Keratinocyte (primary cell): ENCODE results near the gene FGB. TPM values are rescaled to one million over a fixed set of nuclear protein-coding genes. Genes with fewer than 3 reads are reported as not detected.

Source experiments
- DNase-seq: peaks from one replicate; pipeline ENCODE4 v3.0.0-alpha.2; 2011; ENCODE audit warnings: low read depth, missing footprints, low spot score
- FAIRE-seq: peaks from 2 replicates; lab custom pipeline; 2011; peaks lifted over from hg19 to GRCh38; lab: Jason Lieb, UNC
- H2AFZ ChIP-seq: 2 replicates; pipeline ENCODE4 v1.6.0; 2012; ENCODE audit warnings: low read length, control low read depth, inconsistent platforms; ENCODE audit not compliant: control insufficient read depth
- H3K27ac ChIP-seq: 2 replicates; pipeline ENCODE4 v1.5.1; 2011; ENCODE audit warnings: low read length; ENCODE audit not compliant: control insufficient read depth, insufficient read depth
- H3K27me3 ChIP-seq: 3 replicates; pipeline ENCODE4 v1.6.0; 2011; ENCODE audit warnings: low read length; ENCODE audit not compliant: control insufficient read depth, insufficient read depth; ENCODE audit errors: extremely low read depth
- H3K36me3 ChIP-seq, 2 experiments: 2 replicates in 1 of 2; 3 replicates in 1 of 2; pipeline ENCODE4 v1.5.1; 2011; ENCODE audit warnings: low read length in 2 of 2, mild to moderate bottlenecking in 1 of 2; ENCODE audit not compliant: control insufficient read depth in 2 of 2, insufficient read depth in 2 of 2; ENCODE audit errors: extremely low read depth in 1 of 2
- H3K4me1 ChIP-seq: 3 replicates; pipeline ENCODE4 v1.5.1; 2011; ENCODE audit warnings: low read length; ENCODE audit not compliant: control insufficient read depth, insufficient read depth; ENCODE audit errors: extremely low read depth
- H3K4me2 ChIP-seq: 3 replicates; pipeline ENCODE4 v1.6.0; 2011; ENCODE audit warnings: low read depth, low read length; ENCODE audit not compliant: control insufficient read depth, insufficient read depth; ENCODE audit errors: extremely low read depth
- H3K4me3 ChIP-seq, 3 experiments: fragments of 200-600 bp in 1 of 3; sonication (generic) in 1 of 3; 2 replicates in 2 of 3; 3 replicates in 1 of 3; pipeline ENCODE4 v1.5.1; 2011 to 2016; ENCODE audit warnings: low read length in 3 of 3, mild to moderate bottlenecking in 3 of 3, control low read depth in 2 of 3, inconsistent platforms in 1 of 3, low read depth in 1 of 3, mixed read lengths in 1 of 3, mixed run types in 1 of 3, moderate library complexity in 1 of 3; ENCODE audit not compliant: control insufficient read depth in 2 of 3, insufficient read depth in 2 of 3; ENCODE audit errors: extremely low read depth in 1 of 3
- H3K79me2 ChIP-seq: 2 replicates; pipeline ENCODE4 v1.6.0; 2012; ENCODE audit warnings: low read length; ENCODE audit not compliant: control insufficient read depth, insufficient read depth
- H3K9ac ChIP-seq: 3 replicates; pipeline ENCODE4 v1.6.0; 2011; ENCODE audit warnings: low read length; ENCODE audit not compliant: control insufficient read depth, insufficient read depth; ENCODE audit errors: extremely low read depth
- H3K9me1 ChIP-seq: 3 replicates; pipeline ENCODE4 v1.6.0; 2011; ENCODE audit warnings: low read length; ENCODE audit not compliant: control insufficient read depth, insufficient read depth; ENCODE audit errors: extremely low read depth
- H3K9me3 ChIP-seq: 2 replicates; pipeline ENCODE4 v1.5.1; 2012; ENCODE audit warnings: low read depth, low read length; ENCODE audit not compliant: control insufficient read depth
- H4K20me1 ChIP-seq: 3 replicates; pipeline ENCODE4 v1.6.0; 2011; ENCODE audit warnings: low read length; ENCODE audit not compliant: control insufficient read depth, insufficient read depth; ENCODE audit errors: extremely low read depth
- CTCF ChIP-seq, 3 experiments: IDR thresholded peaks in 1 of 3; conservative IDR thresholded peaks in 1 of 3; optimal IDR thresholded peaks in 1 of 3; 2 replicates in 2 of 3; 3 replicates in 1 of 3; pipeline versions ENCODE3 to v1.5.1; 2011; ENCODE audit warnings: low read length in 3 of 3, mild to moderate bottlenecking in 3 of 3, moderate library complexity in 2 of 3, control low read depth in 1 of 3, inconsistent platforms in 1 of 3; ENCODE audit not compliant: insufficient read depth in 2 of 3; ENCODE audit errors: extremely low read depth in 1 of 3
- EZH2 ChIP-seq: IDR thresholded peaks from one replicate; pipeline ENCODE4 v1.6.1; 2012; ENCODE audit warnings: inconsistent platforms, mild to moderate bottlenecking, low read length, moderate library complexity
- dilution Hi-C: fragments of 300-500 bp; cut with MboI; formaldehyde crosslinking; loops from one replicate; pipeline ENCODE4 v1.7.0; 2020; ENCODE audit warnings: low sequenced_read_pairs; ENCODE audit not compliant: extremely low pct_ligation_motif_present
- polyA plus RNA-seq, 5 experiments: library from polyadenylated mRNA; depleted of rRNA in 3 of 5; stranded (reverse) in 3 of 5; stranded (forward) in 1 of 5; unstranded in 1 of 5; fragments of >200 nt; gene quantifications; 1 replicate in 1 of 5; 2 replicates in 3 of 5; 3 replicates in 1 of 5; pipeline versions ENCODE4 v1.2.1 to v1.2.3, GENCODE V29; 2011 to 2012; ENCODE audit warnings: missing spikeins in 2 of 5, low read depth in 1 of 5, low replicate concordance in 1 of 5

FGB gene
- polyA plus RNA-seq, 1 donor (not counting 4 experiments of a cell fraction or from before 2014, with no cell fraction given) = not detected

GRCh38 chr4:154517591-154517990, 45.2 kb upstream of the FGB start:
- FAIRE-seq (no peak), DNase-seq (no peak)
- Histone ChIP-seq H3K4me1 (peaks cover 5% of the 10 kb centered on the region), H3K9ac (no peak overlapping the region), H3K4me2 (no peak overlapping the region), H3K4me3 (no peak overlapping the region), H3K27me3 (no peaks in the 10 kb centered on the region), H3K79me2 (no peaks in the 10 kb centered on the region), H4K20me1 (no peaks in the 10 kb centered on the region), H3K36me3 (no peaks in the 10 kb centered on the region), H2AFZ (no peak overlapping the region), H3K27ac (no peak overlapping the region), H3K9me1 (no peaks in the 10 kb centered on the region), H3K9me3 (no peaks in the 10 kb centered on the region)
- dilution Hi-C loops = no loop called here
- TF ChIP-seq EZH2 (no peak), CTCF (optimal IDR thresholded peaks at IDR 0.05 in 1 of 3, IDR thresholded peaks at IDR 0.05 in 1 of 3, conservative IDR thresholded peaks at IDR 0.05 in 1 of 3; ENCODE audit: extremely low read depth in 1 of 3, insufficient read depth in 2 of 3, low read length in 3 of 3) (no peak)

GRCh38 chr4:154519214-154519613, 43.6 kb upstream of the FGB start:
- Histone ChIP-seq H3K9me3 (no peaks in the 10 kb centered on the region), H3K27me3 (no peaks in the 10 kb centered on the region), H2AFZ (no peak overlapping the region), H3K79me2 (no peaks in the 10 kb centered on the region), H4K20me1 (no peaks in the 10 kb centered on the region), H3K4me1 (no peaks in the 10 kb centered on the region), H3K27ac (no peak overlapping the region), H3K4me2 (no peak overlapping the region), H3K4me3 (no peak overlapping the region), H3K9ac (no peak overlapping the region), H3K9me1 (no peaks in the 10 kb centered on the region), H3K36me3 (no peaks in the 10 kb centered on the region)
- TF ChIP-seq CTCF (optimal IDR thresholded peaks at IDR 0.05 in 1 of 3, IDR thresholded peaks at IDR 0.05 in 1 of 3, conservative IDR thresholded peaks at IDR 0.05 in 1 of 3; ENCODE audit: extremely low read depth in 1 of 3, insufficient read depth in 2 of 3, low read length in 3 of 3) (no peak), EZH2 (no peak)
- FAIRE-seq = no peak
- DNase-seq = no peak
- dilution Hi-C loops = no loop called here
